Type B pancreatic cell (in vitro differentiated cells): ENCODE measurements around the gene CYREN. TPM values are rescaled to one million over a fixed set of nuclear protein-coding genes. Genes with fewer than 3 reads are reported as not detected.

ENCODE experiments used
- DNase-seq: peaks from one replicate; pipeline ENCODE4 v3.0.0; 2021; ENCODE audit warnings: mixed read lengths; ENCODE audit not compliant: unreplicated experiment; ENCODE audit errors: extremely low spot score
- H3K27ac Mint-ChIP-seq: 2 replicates; pipeline ENCODE4 v1.8.0; 2021; ENCODE audit warnings: mild to moderate bottlenecking, mixed read lengths
- H3K27me3 Mint-ChIP-seq: 2 replicates; pipeline ENCODE4 v1.8.0; 2021; ENCODE audit warnings: mixed read lengths
- H3K36me3 Mint-ChIP-seq: 2 replicates; pipeline ENCODE4 v1.8.0; 2021; ENCODE audit warnings: mixed read lengths
- H3K4me1 Mint-ChIP-seq: one replicate; pipeline ENCODE4 v1.8.0; 2021; ENCODE audit warnings: mixed read lengths; ENCODE audit not compliant: unreplicated experiment
- H3K4me3 Mint-ChIP-seq: 2 replicates; pipeline ENCODE4 v1.8.0; 2021; ENCODE audit warnings: mild to moderate bottlenecking, mixed read lengths
- H3K9me3 Mint-ChIP-seq: 2 replicates; pipeline ENCODE4 v1.8.0; 2021; ENCODE audit warnings: mixed read lengths
- total RNA-seq: library from RNA; stranded (reverse); gene quantifications from 2 replicates; pipeline ENCODE4 v1.2.1, GENCODE V29; 2021; ENCODE audit warnings: low replicate concordance
- TF ChIP-seq, protein P1 (sequence below): fragments of 200-600 bp; sonication (generic); conservative IDR thresholded peaks from 2 replicates; pipeline ENCODE4 v1.5.0; 2021; ENCODE audit warnings: antibody characterized with exemption, mild to moderate bottlenecking

Gene CYREN
- total RNA-seq, 1 donor from 2014 or later = 51.0 TPM

DNA sequence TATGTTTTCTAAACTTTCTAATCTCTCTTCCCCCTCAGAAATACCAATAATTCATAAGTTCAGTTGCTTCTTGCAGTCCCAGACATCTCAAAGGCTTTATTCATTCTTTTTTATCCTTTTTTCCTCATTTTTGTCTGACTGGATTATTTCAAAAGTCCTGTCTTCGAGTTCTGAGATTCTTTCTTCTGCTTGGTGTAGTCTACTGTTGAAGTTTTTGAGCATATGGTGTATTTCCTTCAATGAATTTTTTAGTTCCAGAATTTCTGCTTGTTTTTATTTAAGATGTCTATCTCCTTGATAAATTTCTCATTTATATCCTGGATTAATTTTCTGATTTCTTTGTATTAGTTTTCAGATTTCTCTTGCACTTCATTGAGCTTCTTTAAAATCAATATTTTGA is 14.2 kb downstream of the CYREN start:
- TF ChIP-seq, protein P1, sequence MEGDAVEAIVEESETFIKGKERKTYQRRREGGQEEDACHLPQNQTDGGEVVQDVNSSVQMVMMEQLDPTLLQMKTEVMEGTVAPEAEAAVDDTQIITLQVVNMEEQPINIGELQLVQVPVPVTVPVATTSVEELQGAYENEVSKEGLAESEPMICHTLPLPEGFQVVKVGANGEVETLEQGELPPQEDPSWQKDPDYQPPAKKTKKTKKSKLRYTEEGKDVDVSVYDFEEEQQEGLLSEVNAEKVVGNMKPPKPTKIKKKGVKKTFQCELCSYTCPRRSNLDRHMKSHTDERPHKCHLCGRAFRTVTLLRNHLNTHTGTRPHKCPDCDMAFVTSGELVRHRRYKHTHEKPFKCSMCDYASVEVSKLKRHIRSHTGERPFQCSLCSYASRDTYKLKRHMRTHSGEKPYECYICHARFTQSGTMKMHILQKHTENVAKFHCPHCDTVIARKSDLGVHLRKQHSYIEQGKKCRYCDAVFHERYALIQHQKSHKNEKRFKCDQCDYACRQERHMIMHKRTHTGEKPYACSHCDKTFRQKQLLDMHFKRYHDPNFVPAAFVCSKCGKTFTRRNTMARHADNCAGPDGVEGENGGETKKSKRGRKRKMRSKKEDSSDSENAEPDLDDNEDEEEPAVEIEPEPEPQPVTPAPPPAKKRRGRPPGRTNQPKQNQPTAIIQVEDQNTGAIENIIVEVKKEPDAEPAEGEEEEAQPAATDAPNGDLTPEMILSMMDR = no peak
- Mint-ChIP-seq H3K36me3 (peaks cover 22% of the 10 kb centered on the region), H3K27me3 (no peaks in the 10 kb centered on the region), H3K9me3 (peaks cover 13% of the 10 kb centered on the region), H3K27ac (no peak overlapping the region), H3K4me1 (peaks cover 14% of the 10 kb centered on the region), H3K4me3 (no peak overlapping the region)
- no peak for DNase-seq

DNA sequence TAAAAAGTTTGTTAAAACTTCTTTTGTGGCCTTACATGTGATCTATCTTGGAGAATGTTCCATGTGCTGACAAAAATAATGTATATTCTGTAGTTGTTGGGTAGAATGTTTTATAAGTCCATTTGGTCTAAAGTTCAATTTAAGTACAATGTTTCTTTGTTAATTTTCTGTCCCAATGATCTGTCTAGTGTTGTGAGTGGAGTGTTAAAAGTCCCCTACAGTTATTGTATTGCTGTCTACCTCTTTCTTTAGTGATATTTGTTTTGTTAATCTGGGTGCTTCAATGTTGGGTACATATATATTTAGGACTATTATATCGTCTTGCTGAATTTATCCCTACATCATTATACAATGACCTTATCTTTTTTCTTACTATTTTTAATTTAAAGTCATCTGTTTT is 15.8 kb downstream of the CYREN start:
- no peak overlapping the region for H3K27ac Mint-ChIP-seq
- TF ChIP-seq, protein P1 = no peak
- peaks cover 16% of the 10 kb centered on the region for H3K36me3 Mint-ChIP-seq
- peaks cover 13% of the 10 kb centered on the region for H3K9me3 Mint-ChIP-seq
- no peaks in the 10 kb centered on the region for H3K27me3 Mint-ChIP-seq
- H3K4me1 Mint-ChIP-seq = no peaks in the 10 kb centered on the region
- H3K4me3 Mint-ChIP-seq = no peak overlapping the region
- no peak for DNase-seq

DNA sequence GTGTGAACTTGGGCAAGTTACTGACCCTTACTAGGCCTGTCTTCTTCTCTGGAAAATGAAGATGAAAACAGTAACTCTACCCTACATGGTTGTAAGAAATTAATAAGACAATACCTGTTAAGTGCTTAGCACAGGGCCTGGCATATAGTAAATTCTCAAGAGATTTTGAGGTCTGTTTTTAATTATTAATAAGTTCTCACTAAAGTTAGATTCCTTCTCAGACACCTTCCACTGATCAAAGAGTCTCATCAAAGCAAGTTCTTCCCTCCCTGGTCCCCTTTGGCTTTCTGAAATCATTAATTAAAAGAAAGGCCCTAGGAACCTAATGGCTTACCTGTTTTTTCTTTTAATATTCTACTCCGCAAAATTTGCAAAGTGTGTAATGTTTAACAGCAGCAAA is 18.1 kb downstream of the CYREN start:
- peaks cover 13% of the 10 kb centered on the region for H3K9me3 Mint-ChIP-seq
- DNase-seq = no peak
- TF ChIP-seq, protein P1 = no peak
- no peaks in the 10 kb centered on the region for H3K27me3 Mint-ChIP-seq
- H3K4me3 Mint-ChIP-seq = no peak overlapping the region
- H3K36me3 Mint-ChIP-seq = peaks cover 9% of the 10 kb centered on the region
- H3K27ac Mint-ChIP-seq = no peak overlapping the region
- peaks cover 5% of the 10 kb centered on the region for H3K4me1 Mint-ChIP-seq

DNA sequence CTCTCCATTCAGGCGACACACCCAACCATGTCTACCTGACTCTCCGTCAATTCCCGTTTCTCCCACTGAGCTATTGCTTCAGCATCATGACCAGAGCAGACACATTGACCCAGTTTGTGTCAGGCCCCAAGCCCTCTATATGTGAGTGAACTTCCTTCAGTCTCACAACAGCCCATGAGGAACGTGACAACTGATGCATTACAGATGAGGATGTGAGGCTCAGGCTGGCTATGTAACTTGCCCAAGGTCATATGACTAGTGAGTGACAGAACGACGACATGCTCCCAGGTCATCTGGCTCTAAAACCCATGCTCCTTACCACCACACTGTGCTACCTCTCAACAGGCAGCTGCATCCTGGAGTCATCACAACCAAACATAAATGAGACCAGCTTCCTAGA is 19.0 kb downstream of the CYREN start:
- Mint-ChIP-seq H3K36me3 (peaks cover 5% of the 10 kb centered on the region), H3K9me3 (peaks cover 13% of the 10 kb centered on the region), H3K27ac (no peak overlapping the region), H3K4me1 (peaks cover 5% of the 10 kb centered on the region), H3K4me3 (no peak overlapping the region), H3K27me3 (no peaks in the 10 kb centered on the region)
- DNase-seq = no peak
- TF ChIP-seq, protein P1 = no peak

DNA sequence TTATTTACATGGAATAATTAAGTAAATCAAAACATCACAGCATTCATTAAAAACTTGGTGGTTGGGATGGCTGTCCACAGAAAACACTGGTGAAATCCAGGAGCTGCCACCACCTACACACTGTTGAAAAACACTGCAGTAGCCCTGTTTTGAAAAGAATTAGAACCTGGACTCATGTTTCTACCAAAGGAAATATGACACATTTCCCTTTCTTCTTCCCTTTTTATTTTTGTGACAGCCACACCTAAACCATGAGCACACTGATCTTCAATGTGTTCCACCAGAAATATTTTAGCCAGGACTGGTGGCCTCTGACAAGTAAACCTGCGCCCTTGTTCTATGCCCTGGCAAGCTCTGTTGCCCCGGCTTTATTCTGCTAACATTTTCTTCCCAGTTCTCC is 19.4 kb downstream of the CYREN start:
- DNase-seq = no peak
- TF ChIP-seq, protein P1 = no peak
- H3K9me3 Mint-ChIP-seq = peaks cover 11% of the 10 kb centered on the region
- H3K27ac Mint-ChIP-seq = no peak overlapping the region
- no peak overlapping the region for H3K4me3 Mint-ChIP-seq
- no peaks in the 10 kb centered on the region for H3K27me3 Mint-ChIP-seq
- H3K36me3 Mint-ChIP-seq = peaks cover 5% of the 10 kb centered on the region
- H3K4me1 Mint-ChIP-seq = peaks cover 5% of the 10 kb centered on the region
